NCI-H1930 (cell line): ENCODE results near the gene PWWP2B.

Experiments
- DNase-seq, 2 experiments: peaks; one replicate each; lab custom pipeline; 2025; lab: John Stamatoyannopoulos, UW

The PWWP2B gene

DNA sequence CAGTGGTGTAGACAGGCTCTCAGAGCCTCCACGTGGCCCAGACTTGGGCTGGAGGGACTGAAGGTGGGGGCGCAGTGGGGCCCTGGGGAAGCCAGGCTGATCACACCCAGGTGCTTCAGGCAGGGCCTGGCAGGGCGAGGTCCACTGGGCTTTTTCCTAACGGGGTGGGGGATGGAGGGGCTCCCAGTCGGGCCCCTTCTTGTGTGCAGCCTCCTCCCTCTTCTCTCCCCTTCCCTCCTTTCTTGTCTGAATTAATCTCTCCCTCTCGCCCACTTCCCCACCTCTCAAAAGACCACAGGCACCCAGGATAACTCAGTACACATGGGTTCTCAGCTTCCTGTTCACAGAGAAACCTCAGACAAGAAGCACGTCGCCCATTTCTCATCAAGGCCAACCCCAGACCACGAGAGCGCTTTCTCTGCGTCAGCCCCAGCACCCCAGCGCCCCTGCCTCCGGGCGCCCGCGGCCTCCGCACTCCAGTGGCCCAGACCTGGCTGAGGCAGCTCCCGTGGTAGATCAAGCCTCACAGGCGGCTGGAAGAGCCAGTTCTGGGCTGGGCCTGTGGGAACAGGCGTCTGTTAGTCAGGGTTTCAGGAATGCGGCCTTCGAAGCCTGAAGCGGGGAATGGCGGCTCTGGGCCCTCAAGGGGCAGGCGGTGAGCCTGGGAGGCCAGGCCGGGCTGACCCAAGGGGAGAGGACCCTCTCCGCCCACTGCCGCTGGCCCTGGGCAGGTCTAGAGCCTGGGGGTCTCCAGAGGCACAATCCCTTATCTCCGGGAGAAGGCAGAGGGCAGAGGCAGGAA, 50.6 kb downstream of the PWWP2B start:
- no peak for DNase-seq

GRCh38 chr10:132448248-132448731, 51.3 kb downstream of the PWWP2B start:
- no peak for DNase-seq

- DNase-seq = no peak
These were observed 52.2 kb downstream of the PWWP2B start for GRCh38 chr10:132449051-132449810.

- no peak for DNase-seq
These were observed 52.8 kb downstream of the PWWP2B start for GRCh38 chr10:132449811-132450181.

- no peak for DNase-seq
These were observed 53.4 kb downstream of the PWWP2B start for GRCh38 chr10:132450466-132450824.

- DNase-seq = no peak
These were observed 54.0 kb downstream of the PWWP2B start for GRCh38 chr10:132450825-132451505.

DNA sequence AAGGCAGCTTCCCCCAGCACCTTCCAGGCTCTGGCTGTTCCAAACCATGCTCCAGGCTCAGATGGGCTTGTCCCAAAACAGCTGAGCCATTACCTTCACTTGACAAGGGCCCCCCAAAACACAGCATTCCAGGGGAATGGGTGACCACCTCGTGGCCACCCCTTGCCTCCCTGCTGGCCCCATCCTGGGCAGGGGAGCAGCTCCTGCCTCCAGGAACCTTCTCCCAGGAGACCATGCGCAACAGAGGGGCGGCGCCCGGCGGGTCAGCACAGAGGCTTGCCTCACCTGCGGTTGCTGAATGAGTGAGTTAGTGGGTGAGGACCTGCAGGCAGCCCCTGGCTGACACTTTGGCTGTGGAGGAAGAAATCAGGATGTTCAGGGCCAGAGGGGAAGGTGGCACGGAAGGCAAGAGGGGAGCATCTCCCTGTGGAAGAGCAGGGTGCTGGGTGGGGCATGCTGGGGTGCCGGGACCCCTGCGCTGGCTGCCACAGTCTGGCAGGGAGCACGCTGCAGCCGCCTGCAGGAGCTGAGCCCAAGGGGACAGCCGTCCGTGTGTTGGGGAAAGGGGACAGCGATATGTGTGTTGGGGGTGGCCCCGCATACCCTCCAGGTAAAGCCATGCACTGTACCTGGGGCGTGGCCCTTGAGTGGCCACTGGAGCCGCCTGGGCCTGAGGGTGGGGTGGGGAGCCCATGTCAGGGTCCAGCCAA, 54.7 kb downstream of the PWWP2B start:
- no peak for DNase-seq

- no peak for DNase-seq
These were observed 55.2 kb downstream of the PWWP2B start for GRCh38 chr10:132452216-132452650.

DNA sequence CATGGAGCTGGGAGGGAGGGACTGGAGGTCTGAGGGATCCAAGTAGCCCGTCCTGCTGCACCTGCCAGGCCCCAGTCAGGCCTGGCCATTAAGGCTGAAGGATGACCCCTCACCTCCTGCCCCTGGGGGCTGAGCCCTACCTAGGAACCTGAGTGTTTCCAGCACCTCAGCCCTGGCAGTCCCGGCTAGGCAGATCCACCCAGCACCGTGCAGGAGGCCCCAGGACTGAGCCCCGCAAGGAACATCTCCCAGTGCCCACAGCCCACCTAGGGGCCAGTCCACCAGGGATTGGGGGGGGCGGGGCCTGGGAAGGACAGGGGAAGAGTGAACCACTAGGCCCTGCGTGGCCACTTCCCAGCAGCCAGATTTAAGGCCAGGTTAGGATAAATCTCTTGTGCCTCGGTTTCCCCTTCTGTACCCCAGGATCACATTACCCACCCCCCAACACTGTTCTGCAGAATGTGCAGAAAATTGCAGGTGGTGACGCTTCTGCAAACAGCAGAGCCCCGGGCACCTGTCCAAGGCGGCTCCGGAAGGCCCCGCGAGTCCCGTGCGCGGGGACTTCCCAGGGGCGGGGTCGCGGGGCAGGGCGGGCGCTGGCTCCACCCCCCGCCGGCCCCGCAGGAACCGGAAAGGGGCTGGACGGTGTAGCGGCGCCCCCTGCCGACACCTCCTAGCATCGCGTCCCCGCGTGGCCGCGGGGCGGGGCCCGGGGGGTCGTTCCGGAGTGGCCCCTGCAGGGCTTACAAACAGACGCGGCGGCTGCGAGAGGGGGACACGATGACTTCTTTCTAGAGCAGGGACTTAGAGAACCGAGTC, 55.9 kb downstream of the PWWP2B start:
- peak; percentile 25 to 55 for DNase-seq

- no peak for DNase-seq
These were observed 56.5 kb downstream of the PWWP2B start for GRCh38 chr10:132453470-132453861.

- no peak for DNase-seq
These were observed 57.5 kb downstream of the PWWP2B start for GRCh38 chr10:132454296-132455198.

DNA sequence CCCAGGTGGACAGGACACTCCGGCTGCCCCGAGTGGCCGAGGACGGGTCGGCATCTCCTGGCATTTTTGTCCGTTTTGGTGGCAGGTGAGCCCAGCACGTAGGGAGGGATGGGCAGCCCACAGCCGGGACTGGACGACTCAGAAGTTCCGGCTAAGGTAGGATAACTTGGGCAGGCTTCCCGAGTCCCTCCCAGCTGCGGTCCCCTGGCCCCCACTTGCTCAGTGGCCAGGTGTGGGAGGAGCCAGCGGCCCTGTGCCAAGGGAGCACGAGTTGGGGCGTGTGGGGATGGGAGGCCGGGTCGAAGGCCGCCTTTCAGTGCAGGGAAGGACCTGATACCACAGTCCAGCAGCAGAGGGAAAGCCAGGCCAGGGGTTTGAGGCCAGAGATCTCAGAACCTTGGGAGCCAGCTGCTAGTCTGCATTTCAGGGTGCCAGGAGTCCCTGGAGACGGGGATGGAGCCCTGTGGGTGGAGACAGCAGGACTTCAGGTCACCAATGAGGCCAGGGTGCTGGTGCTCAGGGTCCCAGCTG, 58.5 kb downstream of the PWWP2B start:
- no peak for DNase-seq

DNA sequence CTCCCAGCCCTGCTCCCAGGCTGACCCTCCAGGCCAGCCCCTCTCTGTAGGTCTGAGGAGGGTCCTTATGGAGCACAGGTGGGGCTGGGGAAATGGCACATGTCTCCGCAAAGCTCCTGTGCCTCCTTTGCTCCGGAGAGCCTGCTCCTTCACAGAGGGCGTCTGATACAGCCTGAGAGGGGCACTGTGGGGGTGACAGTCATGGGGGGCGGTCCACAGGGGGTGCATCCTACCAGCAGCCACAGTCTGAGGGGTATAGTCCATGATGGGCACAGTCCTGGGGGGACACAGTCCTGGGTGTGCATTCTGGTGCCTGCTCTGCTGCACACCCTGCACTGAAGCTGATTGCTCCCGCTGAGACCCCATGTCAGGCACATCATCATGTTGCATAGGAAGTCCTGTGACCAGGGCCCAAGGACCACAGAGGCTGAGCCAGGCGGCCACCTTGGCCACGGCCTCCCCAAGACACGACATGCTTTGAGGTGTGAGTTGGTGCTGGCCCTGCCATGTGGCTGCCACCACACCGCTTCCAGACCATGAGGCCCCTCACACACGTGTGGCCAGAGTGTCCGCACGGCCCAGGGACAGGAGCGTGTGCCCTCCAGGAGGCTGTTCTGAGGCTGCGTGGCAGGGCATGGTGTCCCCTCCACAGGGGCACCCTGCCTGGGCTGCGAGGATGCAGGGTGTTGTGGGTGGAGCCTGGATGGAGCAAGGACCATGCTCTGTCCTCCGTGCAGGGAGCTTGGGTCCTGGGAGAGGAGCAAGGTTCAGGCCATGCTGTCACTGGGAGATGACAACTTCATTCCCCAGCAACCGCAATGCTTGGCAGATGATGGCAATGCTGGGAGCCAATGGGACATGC, 59.2 kb downstream of the PWWP2B start:
- DNase-seq = no peak

- no peak for DNase-seq
These were observed 59.9 kb downstream of the PWWP2B start for GRCh38 chr10:132456881-132457280.

GRCh38 chr10:132457328-132458070, 60.5 kb downstream of the PWWP2B start:
- no peak for DNase-seq

- no peak for DNase-seq
These were observed 61.1 kb downstream of the PWWP2B start for GRCh38 chr10:132458071-132458585.

DNA sequence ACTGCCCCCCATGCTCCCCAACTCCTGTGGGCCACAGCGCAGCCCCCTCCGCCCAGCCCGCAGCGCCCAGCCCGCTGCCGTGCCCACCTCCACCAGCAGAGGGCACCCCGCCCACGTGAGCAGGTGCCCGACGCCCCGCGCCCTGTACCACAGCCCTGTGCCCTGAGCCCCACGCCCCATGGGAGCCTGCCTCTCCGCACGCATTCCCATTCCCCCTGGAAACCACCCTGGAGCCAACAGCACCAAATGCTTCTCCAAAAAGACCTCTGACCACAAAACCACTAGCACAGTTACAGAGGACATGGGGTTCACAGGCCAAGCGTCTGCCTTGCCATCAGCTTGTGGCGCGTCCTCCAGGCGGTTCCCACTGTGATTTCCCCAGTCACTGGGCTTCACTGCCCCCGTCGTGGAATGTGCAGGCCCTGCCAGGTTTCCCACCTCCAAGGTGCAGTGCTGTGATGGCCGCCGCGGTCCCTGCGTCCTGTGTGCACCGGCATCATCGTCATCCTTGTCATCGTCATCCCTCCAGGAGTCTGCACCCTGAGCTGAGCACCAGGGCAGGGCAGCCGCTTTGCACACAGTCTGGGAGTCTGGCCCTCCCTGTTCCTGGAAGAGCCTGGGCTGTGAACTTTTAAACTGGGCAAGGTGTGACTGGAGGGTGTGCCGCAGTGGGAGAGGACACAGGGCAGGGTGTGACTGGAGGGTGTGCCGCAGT, 61.7 kb downstream of the PWWP2B start:
- no peak for DNase-seq
